ENCODE data around the gene MIEN1.

Gene MIEN1

GRCh38 chr17:39694593-39694992 lies 35.7 kb downstream of the MIEN1 start:
- DNase-seq: no peak

- no peak for DNase-seq
Measured at GRCh38 chr17:39688945-39689344, 41.4 kb downstream of the MIEN1 start.

GRCh38 chr17:39688475-39688835 lies 41.9 kb downstream of the MIEN1 start:
- DNase-seq: no peak

- peak; percentile 96 to 100 for DNase-seq
Measured at GRCh38 chr17:39687546-39688474, 42.5 kb downstream of the MIEN1 start, which contains the start of gene PGAP3. Gene PGAP3 (minus strand): TSS chr17:39688057. CDS start chr17:39688014, 43 bp downstream.

GRCh38 chr17:39687101-39687545 lies 43.2 kb downstream of the MIEN1 start:
- no peak for DNase-seq

GRCh38 chr17:39684369-39685192 lies 45.8 kb downstream of the MIEN1 start:
- DNase-seq: no peak

GRCh38 chr17:39683295-39683939 lies 46.9 kb downstream of the MIEN1 start:
- no peak for DNase-seq

GRCh38 chr17:39679521-39680192 lies 50.7 kb downstream of the MIEN1 start:
- DNase-seq: no peak
